Smooth muscle cell (in vitro differentiated cells): ENCODE data around the gene MYH14. TPM values are rescaled to one million over a fixed set of nuclear protein-coding genes. Genes with fewer than 3 reads are reported as not detected.

Experiments
- DNase-seq: peaks from one replicate; lab custom pipeline; 2025; ENCODE audit not compliant: unreplicated experiment; lab: John Stamatoyannopoulos, UW
- H2AFZ ChIP-seq: fragments of 200-600 bp; sonication (generic); 2 replicates; pipeline ENCODE4 v1.6.0; 2016; ENCODE audit warnings: antibody characterized with exemption, low read depth, mild to moderate bottlenecking
- H3F3A ChIP-seq: fragments of 200-600 bp; sonication (generic); 2 replicates; pipeline ENCODE4 v1.6.0; 2017; ENCODE audit warnings: antibody characterized with exemption, low read depth
- H3K27ac ChIP-seq: fragments of 200-600 bp; sonication (generic); 2 replicates; pipeline ENCODE4 v1.5.1; 2016; ENCODE audit warnings: low read depth, mild to moderate bottlenecking
- H3K27me3 ChIP-seq: fragments of 200-600 bp; sonication (generic); 2 replicates; pipeline ENCODE4 v1.6.1; 2016; ENCODE audit warnings: low read depth, mild to moderate bottlenecking
- H3K36me3 ChIP-seq: fragments of 200-600 bp; sonication (generic); 2 replicates; pipeline ENCODE4 v1.5.1; 2016; ENCODE audit warnings: low read depth
- H3K4me1 ChIP-seq: fragments of 200-600 bp; sonication (generic); 2 replicates; pipeline ENCODE4 v1.5.1; 2016; ENCODE audit warnings: low read depth
- H3K4me2 ChIP-seq: fragments of 200-600 bp; sonication (generic); 2 replicates; pipeline ENCODE4 v1.6.0; 2016; ENCODE audit warnings: mild to moderate bottlenecking
- H3K4me3 ChIP-seq: fragments of 200-600 bp; sonication (generic); 2 replicates; pipeline ENCODE4 v1.5.1; 2016; ENCODE audit warnings: mild to moderate bottlenecking
- H3K79me2 ChIP-seq: fragments of 200-600 bp; sonication (generic); 2 replicates; pipeline ENCODE4 v1.6.0; 2016; ENCODE audit warnings: low read depth, mild to moderate bottlenecking
- H3K9ac ChIP-seq: fragments of 200-600 bp; sonication (generic); 2 replicates; pipeline ENCODE4 v1.6.0; 2016; ENCODE audit warnings: low read depth
- H3K9me3 ChIP-seq: fragments of 200-600 bp; sonication (generic); replicated peaks from 2 replicates; pipeline ENCODE4 v1.5.1; 2016; ENCODE audit warnings: low read depth
- H4K20me1 ChIP-seq: fragments of 200-600 bp; sonication (generic); 2 replicates; pipeline ENCODE4 v1.6.0; 2016; ENCODE audit warnings: low read depth
- WGBS: methylation state at CpG from one replicate; pipeline ENCODE4 v1.1.7; 2016; ENCODE audit warnings: low lambda C conversion rate; 5-methylcytosine and 5-hydroxymethylcytosine counted together
- polyA plus RNA-seq: library from polyadenylated mRNA; unstranded; fragments of >200 nt; fragmentation: Nextera tagmentation; extraction: Ambion mirVana; gene quantifications from 2 replicates; pipeline ENCODE4 v1.2.1, GENCODE V29; 2016
- total RNA-seq: library from RNA; depleted of rRNA; stranded (reverse); fragments of >200 nt; gene quantifications from 2 replicates; pipeline ENCODE4 v1.2.3, GENCODE V29; 2014
- TF ChIP-seq, protein P1 (sequence below): fragments of 200-600 bp; sonication (generic); IDR thresholded peaks from 2 replicates; pipeline ENCODE4 v1.5.1; 2017; ENCODE audit warnings: borderline replicate concordance, mild to moderate bottlenecking, antibody characterized with exemption; ENCODE audit not compliant: insufficient read depth, poor library complexity, severe bottlenecking

The MYH14 gene
- total and polyA plus RNA-seq, 2 experiments from 2014 or later: 7.5 to 30.6 TPM

DNA sequence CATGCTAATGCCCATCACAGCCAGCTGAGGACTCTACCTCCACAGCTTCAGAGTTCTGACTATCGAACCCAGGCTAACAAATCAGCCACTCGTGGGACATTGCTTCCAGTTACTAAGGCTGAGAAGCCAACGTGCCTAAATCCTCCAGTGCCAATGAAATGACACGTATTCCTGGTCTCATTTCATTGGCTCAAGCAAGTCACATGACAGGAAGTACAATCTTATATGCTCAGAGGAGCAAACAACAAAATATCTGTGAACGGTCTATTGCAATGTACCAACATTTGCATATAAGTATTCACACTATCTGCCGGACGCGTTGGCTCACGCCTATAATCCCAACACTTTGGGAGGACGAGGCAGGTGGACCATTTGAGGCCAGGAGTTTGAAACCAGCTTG is 27.5 kb upstream of the MYH14 start:
- H2AFZ ChIP-seq: no peak overlapping the region
- H3K9ac ChIP-seq: no peak overlapping the region
- no peaks in the 10 kb centered on the region for H3F3A ChIP-seq
- no peak overlapping the region for H3K4me2 ChIP-seq
- 89% methylated on average over 10 of the region's 10 CpGs for WGBS
- no peak overlapping the region for H3K4me3 ChIP-seq
- H3K27me3 ChIP-seq: no peaks in the 10 kb centered on the region
- TF ChIP-seq, protein P1, sequence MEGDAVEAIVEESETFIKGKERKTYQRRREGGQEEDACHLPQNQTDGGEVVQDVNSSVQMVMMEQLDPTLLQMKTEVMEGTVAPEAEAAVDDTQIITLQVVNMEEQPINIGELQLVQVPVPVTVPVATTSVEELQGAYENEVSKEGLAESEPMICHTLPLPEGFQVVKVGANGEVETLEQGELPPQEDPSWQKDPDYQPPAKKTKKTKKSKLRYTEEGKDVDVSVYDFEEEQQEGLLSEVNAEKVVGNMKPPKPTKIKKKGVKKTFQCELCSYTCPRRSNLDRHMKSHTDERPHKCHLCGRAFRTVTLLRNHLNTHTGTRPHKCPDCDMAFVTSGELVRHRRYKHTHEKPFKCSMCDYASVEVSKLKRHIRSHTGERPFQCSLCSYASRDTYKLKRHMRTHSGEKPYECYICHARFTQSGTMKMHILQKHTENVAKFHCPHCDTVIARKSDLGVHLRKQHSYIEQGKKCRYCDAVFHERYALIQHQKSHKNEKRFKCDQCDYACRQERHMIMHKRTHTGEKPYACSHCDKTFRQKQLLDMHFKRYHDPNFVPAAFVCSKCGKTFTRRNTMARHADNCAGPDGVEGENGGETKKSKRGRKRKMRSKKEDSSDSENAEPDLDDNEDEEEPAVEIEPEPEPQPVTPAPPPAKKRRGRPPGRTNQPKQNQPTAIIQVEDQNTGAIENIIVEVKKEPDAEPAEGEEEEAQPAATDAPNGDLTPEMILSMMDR: no peak
- H3K79me2 ChIP-seq: no peaks in the 10 kb centered on the region
- no peak for DNase-seq
- no peaks in the 10 kb centered on the region for H4K20me1 ChIP-seq
- H3K9me3 ChIP-seq: no peaks in the 10 kb centered on the region
- no peaks in the 10 kb centered on the region for H3K4me1 ChIP-seq
- no peak overlapping the region for H3K27ac ChIP-seq
- no peaks in the 10 kb centered on the region for H3K36me3 ChIP-seq

DNA sequence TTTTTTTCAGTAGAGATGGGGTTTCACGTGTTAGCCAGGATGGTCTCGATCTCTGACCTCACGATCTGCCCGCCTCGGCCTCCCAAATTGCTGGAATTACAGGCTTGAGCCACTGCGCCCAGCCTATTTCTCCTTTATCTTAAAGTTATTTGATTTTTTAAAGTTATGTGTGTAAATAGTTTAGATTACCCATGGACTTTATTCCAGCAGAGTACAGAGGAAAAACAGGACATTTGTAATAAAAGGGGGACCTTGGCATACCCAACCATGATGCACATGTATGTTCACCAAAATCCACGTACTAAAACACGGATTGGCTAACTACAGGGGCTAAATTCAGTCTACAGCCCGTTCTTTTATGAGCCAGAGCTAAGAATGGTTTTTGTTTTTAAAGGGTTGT is 26.6 kb upstream of the MYH14 start:
- 91% methylated on average over 9 of the region's 9 CpGs for WGBS
- Histone ChIP-seq H3K27me3 (no peaks in the 10 kb centered on the region), H3K9ac (no peak overlapping the region), H3K79me2 (no peaks in the 10 kb centered on the region), H3K9me3 (no peaks in the 10 kb centered on the region), H3K4me1 (no peaks in the 10 kb centered on the region), H2AFZ (no peak overlapping the region), H3K27ac (no peak overlapping the region), H3K4me3 (no peak overlapping the region), H3F3A (no peaks in the 10 kb centered on the region), H3K4me2 (no peak overlapping the region), H4K20me1 (no peaks in the 10 kb centered on the region), H3K36me3 (no peaks in the 10 kb centered on the region)
- no peak for DNase-seq
- TF ChIP-seq, protein P1: no peak

DNA sequence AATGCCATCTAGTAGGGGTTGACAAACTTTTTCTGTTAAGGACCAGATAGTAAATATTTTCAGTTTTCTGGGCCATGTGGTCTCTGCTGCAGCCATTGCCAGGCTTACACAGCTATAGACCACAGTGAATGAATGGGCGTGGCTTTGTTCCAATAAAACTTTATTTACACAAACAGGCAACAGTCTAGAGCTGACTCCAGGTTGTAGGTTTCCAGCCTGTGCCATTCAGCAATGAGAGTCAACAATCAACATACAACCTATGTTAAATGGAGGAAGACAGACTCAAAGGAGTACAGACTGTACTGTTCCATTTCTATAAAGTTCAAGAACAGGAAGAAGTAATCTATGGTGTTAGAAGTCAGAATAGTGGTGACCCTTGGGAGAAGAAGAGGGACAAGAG is 25.1 kb upstream of the MYH14 start:
- Histone ChIP-seq H3K4me2 (no peak overlapping the region), H3F3A (no peaks in the 10 kb centered on the region), H2AFZ (no peak overlapping the region), H3K9me3 (no peaks in the 10 kb centered on the region), H3K4me1 (no peaks in the 10 kb centered on the region), H3K79me2 (no peaks in the 10 kb centered on the region), H4K20me1 (no peaks in the 10 kb centered on the region), H3K9ac (no peak overlapping the region), H3K4me3 (no peak overlapping the region), H3K27me3 (no peaks in the 10 kb centered on the region), H3K27ac (peak overlapping the region; percentile 48), H3K36me3 (no peaks in the 10 kb centered on the region)
- DNase-seq: no peak
- TF ChIP-seq, protein P1: no peak
- 85% methylated on average over 1 of the region's 1 CpG for WGBS

DNA sequence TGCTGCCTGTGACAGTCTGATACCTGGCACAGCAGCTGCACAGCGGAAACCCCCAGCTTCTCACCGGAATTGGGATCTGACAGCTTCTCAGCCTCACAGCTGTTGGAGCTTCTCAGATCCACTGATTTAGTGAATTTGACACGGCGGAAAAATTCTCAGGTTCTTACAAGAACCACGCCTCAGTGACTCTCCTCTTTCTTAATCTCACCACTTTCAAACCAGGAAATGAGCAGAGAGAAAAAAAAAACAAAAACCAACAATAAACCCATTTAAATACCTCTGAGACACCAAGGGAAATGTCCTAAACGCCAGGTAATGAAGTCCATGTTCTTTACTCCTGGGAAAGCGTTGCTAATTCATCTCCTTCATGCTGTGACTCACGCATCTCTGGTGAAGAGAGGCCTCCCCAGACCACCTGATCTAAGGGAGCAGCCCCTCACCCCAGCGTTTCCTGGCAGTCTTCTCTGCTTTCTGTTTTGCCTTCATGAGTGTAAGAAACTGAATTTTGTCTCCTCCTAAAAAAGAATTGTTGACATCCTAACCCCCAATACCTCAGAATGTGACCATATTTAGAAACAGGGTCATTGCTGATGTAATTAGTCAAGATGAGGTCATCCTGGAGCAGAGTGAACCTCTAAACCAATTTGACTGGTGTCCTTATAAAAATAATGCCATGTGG is 24.4 kb upstream of the MYH14 start:
- WGBS: 58% methylated on average over 9 of the region's 9 CpGs
- H3K4me2 ChIP-seq: no peak overlapping the region
- peak overlapping the region; percentile 48 for H3K27ac ChIP-seq
- H3K9ac ChIP-seq: no peak overlapping the region
- no peak overlapping the region for H3K4me3 ChIP-seq
- H3K9me3 ChIP-seq: no peaks in the 10 kb centered on the region
- H3K36me3 ChIP-seq: no peaks in the 10 kb centered on the region
- TF ChIP-seq, protein P1: no peak
- H4K20me1 ChIP-seq: no peaks in the 10 kb centered on the region
- H3K79me2 ChIP-seq: no peaks in the 10 kb centered on the region
- no peaks in the 10 kb centered on the region for H3K4me1 ChIP-seq
- H3F3A ChIP-seq: no peaks in the 10 kb centered on the region
- DNase-seq: no peak
- no peak overlapping the region for H2AFZ ChIP-seq
- no peaks in the 10 kb centered on the region for H3K27me3 ChIP-seq
